ENCODE measurements around the gene CAMK2D. TPM values are rescaled to one million over a fixed set of nuclear protein-coding genes. Genes with fewer than 3 reads are reported as not detected.
"Not testable (repeated sequence)": the region's sequence is repeated elsewhere in the genome, so short reads cannot be mapped to it uniquely, and the experiment has no call there.

CAMK2D gene
- total RNA-seq = 147 TPM

DNA sequence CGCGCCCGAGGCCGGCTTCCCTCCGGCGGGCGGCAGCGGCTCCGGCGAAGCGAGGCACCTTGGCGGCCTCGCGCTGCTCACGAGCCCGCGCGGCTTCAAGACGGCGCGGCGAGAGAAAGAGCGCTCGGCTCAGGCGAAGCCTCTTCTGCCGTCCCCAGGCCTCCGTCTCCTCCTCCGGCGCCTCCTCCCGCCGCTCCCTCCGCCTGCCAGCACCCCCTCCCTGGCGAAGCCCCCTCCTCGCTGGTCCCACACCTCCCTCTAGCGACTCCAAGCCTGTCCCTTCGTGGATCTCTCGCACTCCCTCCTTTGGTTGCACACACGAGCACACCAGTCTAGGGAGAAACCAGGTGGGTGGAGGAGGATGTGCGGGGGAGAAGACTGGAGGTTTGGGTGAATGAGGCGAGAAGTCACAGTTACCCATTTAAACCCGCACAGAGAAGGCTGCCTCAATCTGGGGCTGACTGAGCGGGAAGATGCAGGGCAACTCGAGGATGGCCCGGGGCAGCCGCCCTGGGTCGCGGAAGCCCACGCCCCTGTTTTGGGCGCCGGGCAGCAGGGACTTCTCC lies at the start of gene CAMK2D:
Gene CAMK2D, minus strand, starts transcription at position 119 of the 566 bp plus-strand sequence. CDS start 670 bp downstream, outside the sequence.
- Histone ChIP-seq H3K27ac (ENCODE audit: low read depth, low read length) (peak within 1 kb of the TSS; percentile 97), H3K9me3 (ENCODE audit: control insufficient read depth in 3 of 3, low read length in 3 of 3) (no peaks in the 10 kb centered on the region), H3K4me1 (ENCODE audit: control insufficient read depth in 3 of 3, insufficient read depth in 3 of 3, low read length in 3 of 3) (peaks cover 0 to 20% (median 2%) of the 10 kb centered on the region in 3 donors), H3K36me3 (ENCODE audit: control insufficient read depth in 3 of 3, insufficient read depth in 3 of 3, low read length in 3 of 3) (no peaks in the 10 kb centered on the region), H3K27me3 (ENCODE audit: control insufficient read depth in 3 of 3, insufficient read depth in 3 of 3, low read length in 3 of 3) (no peaks in the 10 kb centered on the region), H3K4me3 (ENCODE audit: low read length in 3 of 3) (peak within 1 kb of the TSS; percentile 82 to 97 (median 91)), H3K9ac (ENCODE audit: low read depth in 1 of 3, low read length in 3 of 3) (peak within 1 kb of the TSS; percentile 95 to 97 (median 97))

DNA sequence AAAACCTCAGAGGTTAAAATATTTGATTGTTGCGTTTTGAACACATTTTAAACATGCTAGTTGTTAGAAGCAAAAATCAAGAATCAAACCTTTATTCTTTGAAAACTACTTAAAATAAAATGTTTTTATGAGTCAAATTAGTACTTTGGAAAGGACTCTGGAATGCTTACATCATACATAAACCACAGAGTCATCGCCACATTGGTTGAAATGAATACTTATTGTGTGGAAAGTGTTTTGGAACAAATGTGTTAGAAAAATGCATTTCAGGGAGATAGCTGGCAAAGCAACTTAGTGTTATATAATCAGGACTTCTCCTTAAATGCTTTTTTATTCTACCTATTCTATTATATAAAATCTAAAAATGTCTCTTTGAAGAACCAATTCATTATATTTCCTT lies 49.4 kb upstream of the CAMK2D start:
- no peaks in the 10 kb centered on the region for H3K9me3 ChIP-seq (ENCODE audit: control insufficient read depth in 3 of 3, low read length in 3 of 3)
- no peak overlapping the region for H3K4me3 ChIP-seq (ENCODE audit: low read length in 3 of 3)
- no peaks in the 10 kb centered on the region for H3K4me1 ChIP-seq (ENCODE audit: control insufficient read depth in 3 of 3, insufficient read depth in 3 of 3, low read length in 3 of 3)
- H3K9ac ChIP-seq (ENCODE audit: low read depth in 1 of 3, low read length in 3 of 3) = no peak overlapping the region
- H3K27ac ChIP-seq (ENCODE audit: low read depth, low read length) = no peak overlapping the region
- H3K36me3 ChIP-seq (ENCODE audit: control insufficient read depth in 3 of 3, insufficient read depth in 3 of 3, low read length in 3 of 3) = no peaks in the 10 kb centered on the region
- no peaks in the 10 kb centered on the region for H3K27me3 ChIP-seq (ENCODE audit: control insufficient read depth in 3 of 3, insufficient read depth in 3 of 3, low read length in 3 of 3)

DNA sequence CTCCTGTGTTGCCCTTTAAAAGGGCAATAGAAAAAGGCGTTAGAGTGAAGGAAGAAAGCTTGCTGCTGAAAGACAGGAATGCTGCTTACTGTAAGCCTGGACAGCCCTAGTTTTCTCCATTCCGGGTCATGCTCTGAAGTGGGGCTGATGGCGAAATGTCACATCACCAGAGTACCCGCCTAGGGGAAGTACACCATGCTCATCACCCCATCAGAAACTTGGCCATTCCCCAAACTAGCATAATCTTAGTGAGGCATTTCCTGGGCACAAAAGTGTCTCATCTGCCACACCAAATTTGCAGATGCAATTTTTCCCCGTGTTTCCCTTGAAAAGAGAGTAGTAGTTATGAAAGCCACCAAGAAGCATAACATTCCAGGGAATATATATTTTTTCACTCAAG lies 47.8 kb upstream of the CAMK2D start:
- no peaks in the 10 kb centered on the region for H3K9me3 ChIP-seq (ENCODE audit: control insufficient read depth in 3 of 3, low read length in 3 of 3)
- no peaks in the 10 kb centered on the region for H3K4me1 ChIP-seq (ENCODE audit: control insufficient read depth in 3 of 3, insufficient read depth in 3 of 3, low read length in 3 of 3)
- H3K27ac ChIP-seq (ENCODE audit: low read depth, low read length) = no peak overlapping the region
- no peaks in the 10 kb centered on the region for H3K27me3 ChIP-seq (ENCODE audit: control insufficient read depth in 3 of 3, insufficient read depth in 3 of 3, low read length in 3 of 3)
- H3K9ac ChIP-seq (ENCODE audit: low read depth in 1 of 3, low read length in 3 of 3) = no peak overlapping the region
- H3K4me3 ChIP-seq (ENCODE audit: low read length in 3 of 3) = no peak overlapping the region
- no peaks in the 10 kb centered on the region for H3K36me3 ChIP-seq (ENCODE audit: control insufficient read depth in 3 of 3, insufficient read depth in 3 of 3, low read length in 3 of 3)

DNA sequence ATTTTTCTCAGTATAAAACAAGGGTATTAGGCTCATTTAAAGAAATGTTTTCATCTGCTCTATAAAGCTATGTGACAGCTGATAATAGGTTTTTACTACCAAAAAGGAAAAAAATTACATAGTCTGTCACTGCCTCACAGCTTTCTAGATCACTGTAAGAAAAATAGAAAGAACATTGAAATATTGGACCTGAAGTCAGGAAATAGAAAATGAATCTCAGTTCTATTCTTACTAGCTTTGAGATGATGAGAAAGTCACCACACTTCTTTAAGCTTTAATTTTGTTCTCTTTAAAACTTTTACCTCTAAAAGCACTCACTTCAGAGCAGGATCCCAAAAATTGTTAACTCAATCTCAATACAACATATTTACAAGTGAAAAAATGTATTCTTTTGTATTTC lies 45.3 kb upstream of the CAMK2D start:
- H3K9ac ChIP-seq (ENCODE audit: low read depth in 1 of 3, low read length in 3 of 3) = no peak overlapping the region
- no peaks in the 10 kb centered on the region for H3K4me1 ChIP-seq (ENCODE audit: control insufficient read depth in 3 of 3, insufficient read depth in 3 of 3, low read length in 3 of 3)
- H3K9me3 ChIP-seq (ENCODE audit: control insufficient read depth in 3 of 3, low read length in 3 of 3) = no peaks in the 10 kb centered on the region
- no peaks in the 10 kb centered on the region for H3K36me3 ChIP-seq (ENCODE audit: control insufficient read depth in 3 of 3, insufficient read depth in 3 of 3, low read length in 3 of 3)
- H3K27ac ChIP-seq (ENCODE audit: low read depth, low read length) = no peak overlapping the region
- H3K27me3 ChIP-seq (ENCODE audit: control insufficient read depth in 3 of 3, insufficient read depth in 3 of 3, low read length in 3 of 3) = no peaks in the 10 kb centered on the region
- no peak overlapping the region for H3K4me3 ChIP-seq (ENCODE audit: low read length in 3 of 3)

DNA sequence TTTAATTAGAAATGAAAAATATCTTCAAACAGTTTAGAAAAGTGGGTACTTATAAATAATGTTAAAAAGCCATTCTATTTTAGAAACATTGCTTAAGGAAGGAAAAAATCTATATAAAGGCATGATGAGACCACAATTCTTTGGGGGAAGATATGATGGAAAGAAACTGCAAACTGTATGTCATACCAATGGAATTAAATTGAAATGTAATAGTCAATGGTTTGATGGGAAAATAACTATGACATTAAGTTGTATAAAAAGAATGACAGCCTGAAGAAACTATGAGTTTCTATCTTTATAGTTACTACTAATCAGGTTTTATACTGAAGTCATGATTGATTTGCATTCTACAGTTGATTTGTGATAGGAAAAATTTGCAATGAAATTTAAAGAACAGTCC lies 40.3 kb upstream of the CAMK2D start:
- no peak overlapping the region for H3K27ac ChIP-seq (ENCODE audit: low read depth, low read length)
- H3K9me3 ChIP-seq (ENCODE audit: control insufficient read depth in 3 of 3, low read length in 3 of 3) = no peaks in the 10 kb centered on the region
- H3K4me1 ChIP-seq (ENCODE audit: control insufficient read depth in 3 of 3, insufficient read depth in 3 of 3, low read length in 3 of 3) = no peaks in the 10 kb centered on the region
- no peak overlapping the region for H3K4me3 ChIP-seq (ENCODE audit: low read length in 3 of 3)
- H3K9ac ChIP-seq (ENCODE audit: low read depth in 1 of 3, low read length in 3 of 3) = no peak overlapping the region
- H3K27me3 ChIP-seq (ENCODE audit: control insufficient read depth in 3 of 3, insufficient read depth in 3 of 3, low read length in 3 of 3) = no peaks in the 10 kb centered on the region
- no peaks in the 10 kb centered on the region for H3K36me3 ChIP-seq (ENCODE audit: control insufficient read depth in 3 of 3, insufficient read depth in 3 of 3, low read length in 3 of 3)

DNA sequence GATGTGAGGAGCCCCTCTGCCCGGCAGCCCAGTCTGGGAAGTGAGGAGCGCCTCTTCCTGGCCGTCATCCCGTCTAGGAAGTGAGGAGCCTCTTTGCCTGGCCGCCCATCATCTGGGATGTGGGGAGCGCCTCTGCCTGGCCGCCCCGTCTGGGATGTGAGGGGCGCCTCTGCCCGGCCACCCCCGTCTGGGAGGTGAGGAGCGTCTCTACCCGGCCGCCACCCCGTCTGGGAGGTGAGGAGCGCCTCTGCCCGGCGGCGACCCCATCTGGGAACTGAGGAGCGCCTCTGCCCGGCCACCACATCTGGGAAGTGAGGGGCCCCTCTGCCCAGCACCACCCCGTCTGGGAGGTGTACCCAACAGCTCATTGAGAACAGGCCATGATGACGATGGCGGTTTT lies 34.8 kb upstream of the CAMK2D start:
- not testable (repeated sequence) for H3K27ac ChIP-seq (ENCODE audit: low read depth, low read length); H3K9me3 ChIP-seq (ENCODE audit: control insufficient read depth in 3 of 3, low read length in 3 of 3); H3K9ac ChIP-seq (ENCODE audit: low read depth in 1 of 3, low read length in 3 of 3); H3K36me3 ChIP-seq (ENCODE audit: control insufficient read depth in 3 of 3, insufficient read depth in 3 of 3, low read length in 3 of 3); H3K4me1 ChIP-seq (ENCODE audit: control insufficient read depth in 3 of 3, insufficient read depth in 3 of 3, low read length in 3 of 3); H3K27me3 ChIP-seq (ENCODE audit: control insufficient read depth in 3 of 3, insufficient read depth in 3 of 3, low read length in 3 of 3); H3K4me3 ChIP-seq (ENCODE audit: low read length in 3 of 3)

DNA sequence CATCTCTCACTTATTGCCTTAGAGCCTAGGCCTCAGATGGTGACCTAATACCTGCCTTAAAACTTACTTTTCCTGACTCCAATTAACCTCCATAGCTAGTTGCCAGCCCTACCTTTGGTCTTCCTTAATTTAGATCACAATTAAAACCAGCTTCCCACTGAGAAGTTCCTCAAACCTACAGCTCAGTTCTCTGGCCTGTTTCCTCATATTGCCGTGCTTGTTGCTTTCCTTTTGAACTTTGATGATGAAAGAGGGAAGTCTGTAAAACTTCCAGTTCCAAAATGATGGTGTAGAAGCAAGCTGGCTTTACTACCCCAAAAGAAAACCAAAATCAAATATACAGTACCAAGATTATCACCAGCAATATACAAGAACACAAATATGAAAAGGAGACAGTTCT lies 28.9 kb upstream of the CAMK2D start:
- H3K36me3 ChIP-seq (ENCODE audit: control insufficient read depth in 3 of 3, insufficient read depth in 3 of 3, low read length in 3 of 3) = no peaks in the 10 kb centered on the region
- no peak overlapping the region for H3K9ac ChIP-seq (ENCODE audit: low read depth in 1 of 3, low read length in 3 of 3)
- H3K4me3 ChIP-seq (ENCODE audit: low read length in 3 of 3) = no peak overlapping the region
- no peaks in the 10 kb centered on the region for H3K27me3 ChIP-seq (ENCODE audit: control insufficient read depth in 3 of 3, insufficient read depth in 3 of 3, low read length in 3 of 3)
- no peak overlapping the region for H3K27ac ChIP-seq (ENCODE audit: low read depth, low read length)
- peaks cover 0 to 3% (median 0%) of the 10 kb centered on the region in 3 donors for H3K9me3 ChIP-seq (ENCODE audit: control insufficient read depth in 3 of 3, low read length in 3 of 3)
- H3K4me1 ChIP-seq (ENCODE audit: control insufficient read depth in 3 of 3, insufficient read depth in 3 of 3, low read length in 3 of 3) = no peaks in the 10 kb centered on the region

GRCh38 chr4:113788888-113789287 lies 27.4 kb upstream of the CAMK2D start:
- Histone ChIP-seq H3K9me3 (ENCODE audit: control insufficient read depth in 3 of 3, low read length in 3 of 3) (peaks cover 0 to 3% (median 0%) of the 10 kb centered on the region in 3 donors), H3K27me3 (ENCODE audit: control insufficient read depth in 3 of 3, insufficient read depth in 3 of 3, low read length in 3 of 3) (no peaks in the 10 kb centered on the region), H3K27ac (ENCODE audit: low read depth, low read length) (no peak overlapping the region), H3K36me3 (ENCODE audit: control insufficient read depth in 3 of 3, insufficient read depth in 3 of 3, low read length in 3 of 3) (no peaks in the 10 kb centered on the region), H3K4me1 (ENCODE audit: control insufficient read depth in 3 of 3, insufficient read depth in 3 of 3, low read length in 3 of 3) (peaks cover 0 to 3% (median 0%) of the 10 kb centered on the region in 3 donors), H3K9ac (ENCODE audit: low read depth in 1 of 3, low read length in 3 of 3) (no peak overlapping the region), H3K4me3 (ENCODE audit: low read length in 3 of 3) (no peak overlapping the region)

DNA sequence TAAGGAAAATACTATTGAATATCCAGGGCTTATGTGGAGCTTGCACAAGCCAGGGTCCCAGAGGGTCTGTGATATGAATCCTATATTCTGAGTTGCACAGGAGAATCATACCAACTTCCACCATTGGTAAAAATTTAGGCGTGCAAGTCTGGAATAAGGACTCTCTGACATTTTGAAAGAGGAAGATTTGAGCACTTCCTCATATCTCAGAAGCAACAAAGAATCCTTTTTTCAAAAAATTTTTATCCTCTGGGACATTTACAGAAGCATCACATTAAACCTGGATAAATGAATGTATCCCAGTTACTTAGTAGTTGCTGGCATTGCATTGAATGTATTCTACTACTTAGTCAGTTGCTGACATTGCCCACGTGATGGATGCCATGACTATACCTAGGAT lies 24.2 kb upstream of the CAMK2D start:
- Histone ChIP-seq H3K36me3 (ENCODE audit: control insufficient read depth in 3 of 3, insufficient read depth in 3 of 3, low read length in 3 of 3) (no peaks in the 10 kb centered on the region), H3K4me1 (ENCODE audit: control insufficient read depth in 3 of 3, insufficient read depth in 3 of 3, low read length in 3 of 3) (peaks cover 0 to 3% (median 0%) of the 10 kb centered on the region in 3 donors), H3K4me3 (ENCODE audit: low read length in 3 of 3) (no peak overlapping the region), H3K27ac (ENCODE audit: low read depth, low read length) (no peak overlapping the region), H3K9ac (ENCODE audit: low read depth in 1 of 3, low read length in 3 of 3) (no peak overlapping the region), H3K9me3 (ENCODE audit: control insufficient read depth in 3 of 3, low read length in 3 of 3) (no peaks in the 10 kb centered on the region), H3K27me3 (ENCODE audit: control insufficient read depth in 3 of 3, insufficient read depth in 3 of 3, low read length in 3 of 3) (no peaks in the 10 kb centered on the region)

DNA sequence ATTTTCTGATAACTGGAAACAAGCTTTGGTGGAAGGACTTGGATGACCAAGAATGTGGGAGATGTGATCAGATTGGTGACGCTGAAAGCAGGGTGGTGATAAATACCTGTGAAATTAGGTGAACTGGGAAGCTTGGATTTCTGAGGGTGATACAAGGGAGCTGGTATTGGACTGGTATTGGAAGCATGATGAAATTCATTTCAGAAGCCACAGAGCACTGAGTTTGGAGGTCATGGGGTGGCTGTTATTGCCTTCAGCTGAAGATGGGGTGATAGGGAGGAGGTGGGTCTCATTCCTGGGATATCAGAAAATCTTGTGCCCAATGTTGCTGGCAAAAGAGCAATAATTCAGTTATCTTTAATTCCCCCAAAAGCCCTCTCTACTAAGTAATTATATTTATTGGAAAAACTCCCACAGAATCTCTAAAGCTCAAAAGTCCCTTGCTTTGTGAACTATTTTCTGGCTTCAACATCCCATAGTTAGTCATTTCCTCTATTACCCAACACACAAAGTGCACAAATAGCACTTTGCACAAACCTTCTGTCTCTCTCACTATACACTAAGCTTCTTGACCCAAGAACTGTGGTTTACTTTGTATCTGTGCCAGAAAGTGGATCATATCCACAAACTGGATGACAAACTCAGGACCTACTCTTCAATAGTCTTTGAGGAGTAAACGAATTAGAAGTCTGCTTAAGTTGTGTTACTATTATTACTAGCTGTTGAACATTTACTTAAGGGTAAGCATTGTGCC lies 23.1 kb upstream of the CAMK2D start:
- Histone ChIP-seq H3K36me3 (ENCODE audit: control insufficient read depth in 3 of 3, insufficient read depth in 3 of 3, low read length in 3 of 3) (no peaks in the 10 kb centered on the region), H3K27me3 (ENCODE audit: control insufficient read depth in 3 of 3, insufficient read depth in 3 of 3, low read length in 3 of 3) (no peaks in the 10 kb centered on the region), H3K9ac (ENCODE audit: low read depth in 1 of 3, low read length in 3 of 3) (no peak overlapping the region), H3K9me3 (ENCODE audit: control insufficient read depth in 3 of 3, low read length in 3 of 3) (no peaks in the 10 kb centered on the region), H3K4me3 (ENCODE audit: low read length in 3 of 3) (no peak overlapping the region), H3K27ac (ENCODE audit: low read depth, low read length) (no peak overlapping the region), H3K4me1 (ENCODE audit: control insufficient read depth in 3 of 3, insufficient read depth in 3 of 3, low read length in 3 of 3) (peaks cover 0 to 3% (median 0%) of the 10 kb centered on the region in 3 donors)
